Neuronal stem cell (in vitro differentiated cells): Measurements from ENCODE around the gene LBX2.

Source experiments
- DNase-seq: peaks from one replicate; pipeline ENCODE4 v3.0.0-alpha.2; 2013; ENCODE audit warnings: low spot score
- H2AFZ ChIP-seq: one replicate; pipeline ENCODE4 v1.6.1; 2013; ENCODE audit warnings: mild to moderate bottlenecking, low read length, inconsistent platforms
- H2AK5ac ChIP-seq: 2 replicates; pipeline ENCODE4 v1.6.1; 2013; ENCODE audit warnings: low read depth, mild to moderate bottlenecking, inconsistent platforms, low read length, moderate library complexity, mixed read lengths
- H2BK120ac ChIP-seq: 2 replicates; pipeline ENCODE4 v1.6.1; 2013; ENCODE audit warnings: low read depth, mild to moderate bottlenecking, inconsistent platforms, low read length, moderate library complexity, mixed read lengths
- H2BK12ac ChIP-seq: one replicate; pipeline ENCODE4 v1.6.1; 2013; ENCODE audit warnings: low read length, inconsistent platforms
- H2BK15ac ChIP-seq: 2 replicates; pipeline ENCODE4 v1.6.1; 2013; ENCODE audit warnings: mild to moderate bottlenecking, low read length, inconsistent platforms, mixed read lengths
- H2BK5ac ChIP-seq: one replicate; pipeline ENCODE4 v1.6.1; 2013; ENCODE audit warnings: inconsistent platforms, mild to moderate bottlenecking, low read length, moderate library complexity
- H3K14ac ChIP-seq: one replicate; pipeline ENCODE4 v1.6.1; 2013; ENCODE audit warnings: low read length, inconsistent platforms
- H3K18ac ChIP-seq: 2 replicates; pipeline ENCODE4 v1.6.1; 2013; ENCODE audit warnings: low read length, inconsistent platforms
- H3K23ac ChIP-seq: 2 replicates; pipeline ENCODE4 v1.6.1; 2013; ENCODE audit warnings: low read depth, mild to moderate bottlenecking, mixed read lengths, low read length, inconsistent platforms; ENCODE audit not compliant: poor library complexity
- H3K27ac ChIP-seq: replicated peaks from 3 replicates; pipeline ENCODE4 v1.5.1; 2013; ENCODE audit warnings: low read length, inconsistent platforms
- H3K27me3 ChIP-seq, 3 experiments: 2 replicates each; pipeline ENCODE4 v1.6.1; 2013; ENCODE audit warnings: low read length in 3 of 3, mild to moderate bottlenecking in 2 of 3, inconsistent platforms in 1 of 3, low read depth in 1 of 3, mixed read lengths in 1 of 3, moderate library complexity in 1 of 3; ENCODE audit not compliant: control insufficient read depth in 3 of 3, insufficient read depth in 3 of 3
- H3K36me3 ChIP-seq, 2 donors: replicated peaks in 1 of 2; 2 replicates each; pipeline ENCODE4 v1.6.1; 2013; ENCODE audit warnings: low read length in 2 of 2; ENCODE audit not compliant: control insufficient read depth in 2 of 2, insufficient read depth in 2 of 2
- H3K4ac ChIP-seq: 2 replicates; pipeline ENCODE4 v1.6.1; 2013; ENCODE audit warnings: inconsistent platforms, mild to moderate bottlenecking, low read length, moderate library complexity
- H3K4me1 ChIP-seq, 2 donors: 1 replicate in 1 of 2; 2 replicates in 1 of 2; pipeline ENCODE4 v1.6.1; 2013; ENCODE audit warnings: low read length in 2 of 2, low read depth in 1 of 2; ENCODE audit not compliant: control insufficient read depth in 2 of 2, insufficient read depth in 1 of 2
- H3K4me2 ChIP-seq: one replicate; pipeline ENCODE4 v1.6.1; 2013; ENCODE audit warnings: mild to moderate bottlenecking, low read length, inconsistent platforms; ENCODE audit not compliant: insufficient read depth, poor library complexity, severe bottlenecking
- H3K4me3 ChIP-seq, 2 donors: 2 replicates each; pipeline ENCODE4 v1.5.1; 2013; ENCODE audit warnings: low read length in 2 of 2, mild to moderate bottlenecking in 2 of 2, inconsistent platforms in 1 of 2, moderate library complexity in 1 of 2
- H3K79me1 ChIP-seq: one replicate; pipeline ENCODE4 v1.6.1; 2013; ENCODE audit warnings: low read depth, mild to moderate bottlenecking, inconsistent platforms, low read length, moderate library complexity
- H3K9ac ChIP-seq: one replicate; pipeline ENCODE4 v1.6.1; 2013; ENCODE audit warnings: mild to moderate bottlenecking, low read depth, low read length, inconsistent platforms; ENCODE audit not compliant: poor library complexity
- H3K9me3 ChIP-seq, 2 donors: replicated peaks in 1 of 2; 2 replicates each; pipeline versions ENCODE3 to v1.6.1; 2013; ENCODE audit warnings: low read length in 2 of 2, mild to moderate bottlenecking in 2 of 2, inconsistent platforms in 1 of 2, low read depth in 1 of 2, mixed read lengths in 1 of 2, moderate library complexity in 1 of 2; ENCODE audit not compliant: control insufficient read depth in 2 of 2, insufficient read depth in 1 of 2
- H4K8ac ChIP-seq: one replicate; pipeline ENCODE4 v1.6.1; 2013; ENCODE audit warnings: low read depth, mild to moderate bottlenecking, inconsistent platforms, low read length, moderate library complexity
- H4K91ac ChIP-seq: one replicate; pipeline ENCODE4 v1.6.1; 2013; ENCODE audit warnings: low read length, low read depth, mild to moderate bottlenecking, inconsistent platforms; ENCODE audit not compliant: poor library complexity
- WGBS, 2 donors: extraction: QIAGEN DNeasy Blood & Tissue Kit; methylation state at CpG; one replicate each; pipeline ENCODE4 v1.1.7; 2013; ENCODE audit warnings: missing lambda C conversion rate in 2 of 2, mixed read lengths in 1 of 2; ENCODE audit not compliant: insufficient read length in 2 of 2, insufficient replicate concordance in 1 of 2; ENCODE audit errors: extremely low coverage in 2 of 2; 5-methylcytosine and 5-hydroxymethylcytosine counted together

The LBX2 gene

GRCh38 chr2:74495440-74495839, 4.0 kb downstream of the LBX2 start:
- Histone ChIP-seq H3K23ac (no peak overlapping the region), H3K14ac (no peak overlapping the region), H3K79me1 (no peaks in the 10 kb centered on the region), H3K4me1 (peaks cover 13 to 15% of the 10 kb centered on the region in 2 donors), H2AFZ (no peak overlapping the region), H3K9me3 (no peaks in the 10 kb centered on the region), H2AK5ac (no peak overlapping the region), H3K36me3 (peaks cover 29 to 41% of the 10 kb centered on the region in 2 donors), H2BK12ac (no peak overlapping the region), H3K27ac (no peak overlapping the region), H2BK120ac (no peak overlapping the region), H3K4me2 (no peak overlapping the region), H3K18ac (no peak overlapping the region), H2BK5ac (no peak overlapping the region), H3K4ac (no peak overlapping the region), H3K4me3 (no peak overlapping the region), H3K9ac (no peak overlapping the region), H4K8ac (no peak overlapping the region), H2BK15ac (no peak overlapping the region), H4K91ac (no peak overlapping the region), H3K27me3 (peaks cover 30 to 50% (median 44%) of the 10 kb centered on the region in 3 experiments)
- DNase-seq, result no peak
- WGBS, 2 donors, result no CpG with 5 or more reads among the region's 1 CpG

GRCh38 chr2:74493546-74493945, 5.9 kb downstream of the LBX2 start:
- H4K8ac ChIP-seq, result no peak overlapping the region
- H3K4me1 ChIP-seq, result peaks cover 8 to 9% of the 10 kb centered on the region in 2 donors
- no peak overlapping the region for H3K27ac ChIP-seq
- no peak overlapping the region for H3K4me2 ChIP-seq
- H3K4ac ChIP-seq, result no peak overlapping the region
- H3K79me1 ChIP-seq, result no peaks in the 10 kb centered on the region
- H3K14ac ChIP-seq, result no peak overlapping the region
- no peak overlapping the region for H2BK12ac ChIP-seq
- H3K27me3 ChIP-seq, result peaks cover 13 to 31% (median 25%) of the 10 kb centered on the region in 3 experiments
- no peak overlapping the region for H2AK5ac ChIP-seq
- no peak overlapping the region for H3K18ac ChIP-seq
- H2BK5ac ChIP-seq, result no peak overlapping the region
- H2BK15ac ChIP-seq, result no peak overlapping the region
- H3K9me3 ChIP-seq, result no peaks in the 10 kb centered on the region
- no peak for DNase-seq
- H3K23ac ChIP-seq, result no peak overlapping the region
- no peak overlapping the region for H3K9ac ChIP-seq
- H2AFZ ChIP-seq, result no peak overlapping the region
- H3K36me3 ChIP-seq, result peaks cover 30 to 46% of the 10 kb centered on the region in 2 donors
- no peak overlapping the region for H4K91ac ChIP-seq
- no peak overlapping the region for H3K4me3 ChIP-seq
- no peak overlapping the region for H2BK120ac ChIP-seq
- no CpG with 5 or more reads among the region's 3 CpGs for WGBS, 2 donors

- Histone ChIP-seq H3K27ac (no peak overlapping the region), H2BK5ac (no peak overlapping the region), H3K36me3 (peaks cover 31 to 50% of the 10 kb centered on the region in 2 donors), H2BK12ac (no peak overlapping the region), H4K91ac (no peak overlapping the region), H2AK5ac (no peak overlapping the region), H2BK15ac (no peak overlapping the region), H3K4ac (no peak overlapping the region), H3K18ac (no peak overlapping the region), H3K9ac (no peak overlapping the region), H3K27me3 (peaks cover under 1 to 15% (median 9%) of the 10 kb centered on the region in 3 experiments), H4K8ac (no peak overlapping the region), H3K14ac (no peak overlapping the region), H3K23ac (no peak overlapping the region), H3K4me2 (no peak overlapping the region), H2BK120ac (no peak overlapping the region), H3K4me3 (no peak overlapping the region), H3K4me1 (no peaks in the 10 kb centered on the region), H3K9me3 (no peaks in the 10 kb centered on the region), H2AFZ (no peak overlapping the region), H3K79me1 (no peaks in the 10 kb centered on the region)
- no peak for DNase-seq
- no CpG with 5 or more reads among the region's 12 CpGs for WGBS, 2 donors
These were observed 7.5 kb downstream of the LBX2 start for GRCh38 chr2:74491648-74492544.

- H3K23ac ChIP-seq, result no peak overlapping the region
- no peak overlapping the region for H3K14ac ChIP-seq
- H2BK5ac ChIP-seq, result no peak overlapping the region
- H2BK15ac ChIP-seq, result no peak overlapping the region
- no peaks in the 10 kb centered on the region for H3K4me1 ChIP-seq
- H2BK120ac ChIP-seq, result no peak overlapping the region
- no peaks in the 10 kb centered on the region for H3K9me3 ChIP-seq
- H3K36me3 ChIP-seq, result peaks cover 32 to 57% of the 10 kb centered on the region in 2 donors
- no peak overlapping the region for H3K9ac ChIP-seq
- no peak overlapping the region for H3K18ac ChIP-seq
- no peak overlapping the region for H3K4me2 ChIP-seq
- H2AFZ ChIP-seq, result no peak overlapping the region
- H3K4ac ChIP-seq, result no peak overlapping the region
- no CpG with 5 or more reads among the region's 9 CpGs for WGBS, 2 donors
- no peaks in the 10 kb centered on the region for H3K79me1 ChIP-seq
- no peak for DNase-seq
- H3K4me3 ChIP-seq, result no peak overlapping the region
- no peaks in the 10 kb centered on the region for H3K27me3 ChIP-seq
- H4K8ac ChIP-seq, result no peak overlapping the region
- no peak overlapping the region for H2AK5ac ChIP-seq
- H2BK12ac ChIP-seq, result no peak overlapping the region
- no peak overlapping the region for H4K91ac ChIP-seq
- H3K27ac ChIP-seq, result no peak overlapping the region
These were observed 9.5 kb downstream of the LBX2 start for GRCh38 chr2:74489906-74490305.
